WTC11 (cell line): ENCODE measurements around the gene TSPO. TPM values are rescaled to one million over a fixed set of nuclear protein-coding genes. Genes with fewer than 3 reads are reported as not detected.

Experiments used
- ATAC-seq: fragments of 200-7000 bp; cut with Tn5 transposase; 2 replicates; pipeline ENCODE4 v1.10.0; 2021; ENCODE audit warnings: mild to moderate bottlenecking, moderate library complexity
- CTCF ChIA-PET: fragments of 300-600 bp; sonication (Branson Sonifier 250); formaldehyde crosslinking; loops from one replicate; lab custom pipeline; 2021; ENCODE audit warnings: antibody characterized with exemption; lab: Charles Lee
- POLR2A ChIA-PET: fragments of 350-600 bp; sonication (Branson Sonifier 250); formaldehyde crosslinking; loops from one replicate; lab custom pipeline; 2021; ENCODE audit warnings: antibody characterized with exemption; lab: Charles Lee
- DNase-seq: peaks from one replicate; pipeline ENCODE4 v3.0.0; 2021; ENCODE audit warnings: low spot score
- H3K27ac Mint-ChIP-seq: 2 replicates; pipeline ENCODE4 v1.8.0; 2021; ENCODE audit warnings: mixed read lengths
- H3K27me3 Mint-ChIP-seq: 2 replicates; pipeline ENCODE4 v1.8.0; 2021; ENCODE audit warnings: low read depth, mild to moderate bottlenecking, moderate library complexity, mixed read lengths
- H3K36me3 Mint-ChIP-seq: 2 replicates; pipeline ENCODE4 v1.8.0; 2021; ENCODE audit warnings: mixed read lengths
- H3K4me1 Mint-ChIP-seq: 2 replicates; pipeline ENCODE4 v1.8.0; 2022; ENCODE audit warnings: mixed read lengths
- H3K4me3 Mint-ChIP-seq: 2 replicates; pipeline ENCODE4 v1.8.0; 2021; ENCODE audit warnings: mild to moderate bottlenecking, moderate library complexity, mixed read lengths
- H3K9me3 Mint-ChIP-seq: 2 replicates; pipeline ENCODE4 v1.8.0; 2021; ENCODE audit warnings: mixed read lengths
- CREM ChIP-seq: sonication (generic); formaldehyde crosslinking; IDR thresholded peaks from 2 replicates; pipeline ENCODE4 v1.8.1; 2022; ENCODE audit warnings: mild to moderate bottlenecking, missing genetic modification reagents, moderate library complexity
- CTCF ChIP-seq: fragments of 200-600 bp; IDR thresholded peaks from 2 replicates; pipeline ENCODE4 v1.8.0; 2022; ENCODE audit warnings: antibody characterized with exemption
- E2F1 ChIP-seq: sonication (generic); formaldehyde crosslinking; IDR thresholded peaks from 2 replicates; pipeline ENCODE4 v1.8.0; 2022; ENCODE audit warnings: mild to moderate bottlenecking, missing genetic modification reagents
- EMX1 ChIP-seq: fragments of 250-450 bp; sonication (Bioruptor Pico); IDR thresholded peaks from 2 replicates; pipeline ENCODE4 v1.8.0; 2021; ENCODE audit warnings: mild to moderate bottlenecking
- FOXP4 ChIP-seq: sonication (generic); formaldehyde crosslinking; IDR thresholded peaks from 2 replicates; pipeline ENCODE4 v1.8.0; 2022; ENCODE audit warnings: mild to moderate bottlenecking, missing genetic modification reagents
- HMGXB4 ChIP-seq: sonication (generic); formaldehyde crosslinking; IDR thresholded peaks from 2 replicates; pipeline ENCODE4 v1.8.1; 2023; ENCODE audit warnings: mild to moderate bottlenecking, moderate library complexity, missing genetic modification reagents
- JAZF1 ChIP-seq: fragments of 250-450 bp; sonication (Bioruptor Pico); IDR thresholded peaks from 2 replicates; pipeline ENCODE4 v1.9.0; 2021; ENCODE audit warnings: moderate library complexity, mild to moderate bottlenecking, inconsistent platforms
- MAX ChIP-seq: sonication (generic); formaldehyde crosslinking; IDR thresholded peaks from 2 replicates; pipeline ENCODE4 v1.8.0; 2022; ENCODE audit warnings: mild to moderate bottlenecking, missing genetic modification reagents
- NR3C1 ChIP-seq: sonication (generic); formaldehyde crosslinking; conservative IDR thresholded peaks from 2 replicates; pipeline ENCODE4 v1.8.1; 2023; ENCODE audit warnings: low read depth, mild to moderate bottlenecking, missing genetic modification reagents
- PRRX2 ChIP-seq: fragments of 250-450 bp; sonication (Bioruptor Pico); IDR thresholded peaks from 2 replicates; pipeline ENCODE4 v1.8.0; 2021; ENCODE audit warnings: mild to moderate bottlenecking
- RELA ChIP-seq: sonication (generic); formaldehyde crosslinking; IDR thresholded peaks from 2 replicates; pipeline ENCODE4 v1.8.1; 2022; ENCODE audit warnings: missing genetic modification reagents, mild to moderate bottlenecking, borderline replicate concordance
- SMAD4 ChIP-seq: sonication (generic); formaldehyde crosslinking; IDR thresholded peaks from 2 replicates; pipeline ENCODE4 v1.8.0; 2022; ENCODE audit warnings: mild to moderate bottlenecking, missing genetic modification reagents
- TEAD1 ChIP-seq: sonication (generic); formaldehyde crosslinking; IDR thresholded peaks from 2 replicates; pipeline ENCODE4 v1.8.0; 2022; ENCODE audit warnings: mild to moderate bottlenecking, missing genetic modification reagents
- USF1 ChIP-seq: sonication (generic); formaldehyde crosslinking; IDR thresholded peaks from 2 replicates; pipeline ENCODE4 v1.8.0; 2022; ENCODE audit warnings: mild to moderate bottlenecking, missing genetic modification reagents
- ZNF121 ChIP-seq: sonication (generic); formaldehyde crosslinking; IDR thresholded peaks from 2 replicates; pipeline ENCODE4 v1.8.0; 2023; ENCODE audit warnings: missing genetic modification reagents
- ZNF219 ChIP-seq: sonication (generic); formaldehyde crosslinking; IDR thresholded peaks from 2 replicates; pipeline ENCODE4 v1.8.0; 2023; ENCODE audit warnings: missing genetic modification reagents, mild to moderate bottlenecking, borderline replicate concordance
- ZNF263 ChIP-seq: sonication (generic); formaldehyde crosslinking; IDR thresholded peaks from 2 replicates; pipeline ENCODE4 v1.8.1; 2022; ENCODE audit warnings: low read depth, mild to moderate bottlenecking, moderate library complexity, missing genetic modification reagents
- ZNF317 ChIP-seq: sonication (generic); formaldehyde crosslinking; IDR thresholded peaks from 2 replicates; pipeline ENCODE4 v1.8.1; 2023; ENCODE audit warnings: low read depth, mild to moderate bottlenecking, moderate library complexity, missing genetic modification reagents, borderline replicate concordance
- ZNF396 ChIP-seq: fragments of 250-450 bp; sonication (Bioruptor Pico); IDR thresholded peaks from 2 replicates; pipeline ENCODE4 v1.8.0; 2021; ENCODE audit warnings: mild to moderate bottlenecking, moderate library complexity, borderline replicate concordance
- ZNF423 ChIP-seq: fragments of 250-450 bp; sonication (Bioruptor Pico); IDR thresholded peaks from 2 replicates; pipeline ENCODE4 v2.1.2; 2022; ENCODE audit warnings: mild to moderate bottlenecking, moderate library complexity
- ZNF512 ChIP-seq: sonication (generic); formaldehyde crosslinking; IDR thresholded peaks from 2 replicates; pipeline ENCODE4 v1.8.1; 2022; ENCODE audit warnings: missing genetic modification reagents, borderline replicate concordance
- total RNA-seq: library from RNA; stranded (reverse); gene quantifications from 3 replicates; pipeline ENCODE4 v1.2.3, GENCODE V29; 2021

Gene TSPO
- total RNA-seq, 1 experiment from 2014 or later = 21.9 TPM

GRCh38 chr22:43210631-43211515 is 59.5 kb downstream of the TSPO start:
- no peak overlapping the region; the same call in 1 of the 2 replicates for H3K27ac Mint-ChIP-seq
- no peak for TF ChIP-seq HMGXB4 (CRISPR knock-in tag)
- no peak for TF ChIP-seq SMAD4 (CRISPR knock-in tag)
- TF ChIP-seq MAX (CRISPR knock-in tag) = no peak
- no peak for TF ChIP-seq ZNF121 (CRISPR knock-in tag)
- no peak for TF ChIP-seq NR3C1
- no peak for TF ChIP-seq ZNF317 (CRISPR knock-in tag)
- no peak for TF ChIP-seq EMX1
- no peak for TF ChIP-seq ZNF219 (CRISPR knock-in tag)
- no peak for TF ChIP-seq ZNF396 (CRISPR knock-in tag)
- no peak for TF ChIP-seq USF1 (CRISPR knock-in tag)
- TF ChIP-seq ZNF512 = no peak
- TF ChIP-seq ZNF423 (CRISPR knock-in tag) = no peak
- TF ChIP-seq JAZF1 (CRISPR knock-in tag) = no peak
- TF ChIP-seq PRRX2 = no peak
- TF ChIP-seq CTCF = no peak
- TF ChIP-seq RELA (CRISPR knock-in tag) = no peak
- H3K27me3 Mint-ChIP-seq = no peaks in the 10 kb centered on the region
- no peak overlapping the region for H3K4me3 Mint-ChIP-seq
- peaks cover 6% of the 10 kb centered on the region for H3K4me1 Mint-ChIP-seq
- no peaks in the 10 kb centered on the region for H3K9me3 Mint-ChIP-seq
- ATAC-seq (no peak), DNase-seq (no peak)
- CTCF ChIA-PET = interaction anchor here (0.9 to 2.1 kb wide), 2 partner anchors 18 to 23 kb away, joined by 3 to 12 read pairs; no protein-coding TSS in a partner anchor
- POLR2A ChIA-PET = no interaction called here
- H3K36me3 Mint-ChIP-seq = no peaks in the 10 kb centered on the region

GRCh38 chr22:43211941-43212433 is 60.6 kb downstream of the TSPO start:
- no peaks in the 10 kb centered on the region for H3K27me3 Mint-ChIP-seq
- no peaks in the 10 kb centered on the region for H3K9me3 Mint-ChIP-seq
- ATAC-seq (no peak), DNase-seq (no peak)
- H3K27ac Mint-ChIP-seq = no peak overlapping the region
- no peak overlapping the region for H3K4me3 Mint-ChIP-seq
- POLR2A ChIA-PET = no interaction called here
- CTCF ChIA-PET = interaction anchor here (0.9 to 2.5 kb wide), 4 partner anchors 16 to 62 kb away, joined by 3 to 24 read pairs (median 16); no protein-coding TSS in a partner anchor
- H3K4me1 Mint-ChIP-seq = peaks cover 7% of the 10 kb centered on the region
- H3K36me3 Mint-ChIP-seq = no peaks in the 10 kb centered on the region
- TF ChIP-seq FOXP4 (CRISPR knock-in tag) (no peak), HMGXB4 (CRISPR knock-in tag) (no peak), ZNF263 (CRISPR knock-in tag) (no peak), CREM (no peak), MAX (CRISPR knock-in tag) (no peak), TEAD1 (CRISPR knock-in tag) (no peak), E2F1 (no peak)
